Suprapubic skin (tissue), 4 donors: Measurements from ENCODE around the gene HMGCL.

Experiments used
- CTCF ChIP-seq, 2 donors: fragments of 200-600 bp in 1 of 2; fragments of 450-650 bp in 1 of 2; sonication (generic) in 1 of 2; IDR thresholded peaks; one replicate each; pipeline ENCODE4 v1.5.1; 2016 to 2019; ENCODE audit warnings: antibody characterized with exemption in 2 of 2, mild to moderate bottlenecking in 1 of 2, moderate library complexity in 1 of 2
- EP300 ChIP-seq: sonication (generic); formaldehyde crosslinking; IDR thresholded peaks from one replicate; pipeline ENCODE4 v1.6.1; 2017; ENCODE audit warnings: antibody characterized with exemption
- POLR2A ChIP-seq, 2 donors: fragments of 450-650 bp; IDR thresholded peaks; one replicate each; pipeline ENCODE4 v1.6.1; 2017; ENCODE audit warnings: antibody characterized with exemption in 2 of 2, mild to moderate bottlenecking in 2 of 2, moderate library complexity in 2 of 2
- POLR2AphosphoS5 ChIP-seq, 3 donors: sonication (generic); formaldehyde crosslinking; IDR thresholded peaks; one replicate each; pipeline ENCODE4 v1.6.1; 2017; ENCODE audit warnings: antibody characterized with exemption in 3 of 3

- TF ChIP-seq POLR2A (IDR thresholded peaks at IDR 0.05) (no peak), CTCF (IDR thresholded peaks at IDR 0.05) (no peak), EP300 (no peak), POLR2AphosphoS5 (IDR thresholded peaks at IDR 0.05) (no peak)
Measured at GRCh38 chr1:23756676-23757075, 68.6 kb downstream of the HMGCL start.
